GM12878 (cell line): ENCODE results near the gene VASP. TPM values are rescaled to one million over a fixed set of nuclear protein-coding genes. Genes with fewer than 3 reads are reported as not detected.

Experiments
- ASH2L ChIP-seq: fragments of 300-600, 200-600 bp; sonication (generic); IDR thresholded peaks from 2 replicates; pipeline ENCODE4 v1.6.1; 2017; ENCODE audit warnings: low read depth, mild to moderate bottlenecking, borderline replicate concordance
- CEBPZ ChIP-seq: fragments of 150-350 bp; IDR thresholded peaks from 2 replicates; pipeline ENCODE4 v1.6.1; 2016; ENCODE audit warnings: low read depth, low read length
- CHD2 ChIP-seq: IDR thresholded peaks from 2 replicates; pipeline ENCODE4 v1.6.1; 2011; ENCODE audit warnings: low read depth, low read length, improper control_type of control experiment, borderline replicate concordance
- DPF2 ChIP-seq: fragments of 450-650 bp; IDR thresholded peaks from 2 replicates; pipeline ENCODE4 v1.6.1; 2017; ENCODE audit warnings: mild to moderate bottlenecking
- EP300 ChIP-seq, 2 experiments: fragments of 150-350 bp in 1 of 2; IDR thresholded peaks; 2 replicates each; pipeline ENCODE4 v1.6.1; 2011 to 2012; ENCODE audit warnings: low read depth in 2 of 2, low read length in 2 of 2, borderline replicate concordance in 1 of 2, improper control_type of control experiment in 1 of 2, inconsistent platforms in 1 of 2; ENCODE audit not compliant: control insufficient read depth in 1 of 2
- HCFC1 ChIP-seq: fragments of 150-350 bp; IDR thresholded peaks from 2 replicates; pipeline ENCODE4 v1.6.1; 2014; ENCODE audit warnings: low read length
- HDAC6 ChIP-seq: fragments of 200-600 bp; sonication (generic); IDR thresholded peaks from one replicate; pipeline ENCODE4 v1.8.0; 2017; ENCODE audit warnings: antibody characterized with exemption; ENCODE audit not compliant: unreplicated experiment
- HDGF ChIP-seq: fragments of 450-650 bp; IDR thresholded peaks from 2 replicates; pipeline ENCODE4 v1.6.1; 2016; ENCODE audit warnings: antibody characterized with exemption
- KAT2A ChIP-seq: conservative IDR thresholded peaks from 2 replicates; pipeline ENCODE4 v1.6.1; 2011; ENCODE audit warnings: low read depth, low read length; ENCODE audit not compliant: control insufficient read depth
- MEF2A ChIP-seq: IDR thresholded peaks from 2 replicates; pipeline ENCODE4 v1.6.1; 2011; ENCODE audit warnings: low read depth, mild to moderate bottlenecking, low read length, moderate library complexity; ENCODE audit not compliant: insufficient read depth
- NR2C1 ChIP-seq: fragments of 450-650 bp; IDR thresholded peaks from 2 replicates; pipeline ENCODE4 v1.6.1; 2017; ENCODE audit warnings: antibody characterized with exemption, mild to moderate bottlenecking, moderate library complexity
- PAX5 ChIP-seq: IDR thresholded peaks from 2 replicates; pipeline ENCODE4 v1.6.1; 2011; ENCODE audit warnings: low read depth, low read length, borderline replicate concordance
- RAD21 ChIP-seq: IDR thresholded peaks from 2 replicates; pipeline ENCODE4 v1.6.1; 2011; ENCODE audit warnings: mild to moderate bottlenecking, low read depth, low read length, moderate library complexity; ENCODE audit not compliant: insufficient read depth
- RBBP5 ChIP-seq: fragments of 200-600 bp; sonication (generic); conservative IDR thresholded peaks from 2 replicates; pipeline ENCODE4 v1.6.1; 2016
- SIN3A ChIP-seq: IDR thresholded peaks from 2 replicates; pipeline ENCODE4 v1.6.1; 2012; ENCODE audit warnings: low read depth, low read length, improper control_type of control experiment
- SIX5 ChIP-seq: IDR thresholded peaks from 2 replicates; pipeline ENCODE4 v1.6.1; 2011; ENCODE audit warnings: mild to moderate bottlenecking, low read depth, low read length, moderate library complexity; ENCODE audit not compliant: severe bottlenecking
- SKIL ChIP-seq: fragments of 450-650 bp; IDR thresholded peaks from 2 replicates; pipeline ENCODE4 v1.6.1; 2017; ENCODE audit warnings: mild to moderate bottlenecking, low read depth, inconsistent platforms; ENCODE audit not compliant: poor library complexity, severe bottlenecking
- SMARCA5 ChIP-seq: fragments of 450-650 bp; IDR thresholded peaks from 2 replicates; pipeline ENCODE4 v1.6.1; 2017; ENCODE audit warnings: mild to moderate bottlenecking
- TCF7 ChIP-seq: IDR thresholded peaks from 2 replicates; pipeline ENCODE4 v1.6.1; 2014; ENCODE audit warnings: antibody characterized with exemption, borderline replicate concordance
- ZBTB11 ChIP-seq: fragments of 450-650 bp; formaldehyde crosslinking; IDR thresholded peaks from 2 replicates; pipeline ENCODE4 v1.5.0; 2022; ENCODE audit warnings: mild to moderate bottlenecking, missing genetic modification characterization
- ZNF24 ChIP-seq: fragments of 450-650 bp; IDR thresholded peaks from 2 replicates; pipeline ENCODE4 v1.6.1; 2017; ENCODE audit warnings: antibody characterized with exemption, mild to moderate bottlenecking
- polyA plus RNA-seq, 11 experiments: library from polyadenylated mRNA; depleted of rRNA in 4 of 11; unstranded in 6 of 11; stranded (reverse) in 5 of 11; fragments of >200 nt; fragmentation: Nextera tagmentation in 4 of 11; fragmentation: Illumina TruSeq in 1 of 11; extraction: Ambion mirVana in 4 of 11; extraction: Trizol in 1 of 11; gene quantifications; 1 replicate in 1 of 11; 2 replicates in 10 of 11; pipeline versions ENCODE4 v1.2.1 to v1.2.3, GENCODE V29; 2011 to 2016; ENCODE audit warnings: inconsistent platforms in 2 of 11, missing spikeins in 2 of 11, low read depth in 1 of 11
- total RNA-seq, 4 experiments: library from RNA; depleted of rRNA in 3 of 4; stranded (reverse); fragments of >200 nt in 3 of 4; fragmentation: Illumina TruSeq in 1 of 4; extraction: Trizol in 1 of 4; gene quantifications; 2 replicates each; pipeline versions ENCODE4 v1.2.1 to v1.2.3, GENCODE V29; 2013 to 2021

VASP gene
- total and polyA plus RNA-seq, 10 of the 15 experiments (the other 5 are each of a cell fraction or from before 2014, with no cell fraction given), result 19.5 to 298 (median 84.8) TPM

- TF ChIP-seq SKIL, result peak; percentile 92
- no peak for TF ChIP-seq NR2C1
- TF ChIP-seq SIX5, result no peak
- no peak; the same call in 1 of the 2 replicates for TF ChIP-seq CEBPZ
- TF ChIP-seq HDGF, result no peak
- no peak for TF ChIP-seq ASH2L
- no peak for TF ChIP-seq ZBTB11
- peak; percentile 98 for TF ChIP-seq ZNF24
- TF ChIP-seq MEF2A, result peak; percentile 56; the same call in 1 of the 2 replicates
- TF ChIP-seq TCF7, result no peak
- TF ChIP-seq DPF2, result no peak
- no peak for TF ChIP-seq HDAC6
- TF ChIP-seq PAX5, result 0 out of 2 replicates have a peak, but pooled peaks have one; percentile 17
- TF ChIP-seq SIN3A, result peak; percentile 63
- TF ChIP-seq SMARCA5, result peak; percentile 99
- TF ChIP-seq RBBP5, result no peak
- TF ChIP-seq EP300 (IDR thresholded peaks at IDR 0.05; ENCODE audit: borderline replicate concordance in 1 of 2, control insufficient read depth in 1 of 2, low read depth in 2 of 2, low read length in 2 of 2), result no peak
- no peak; the same call in 1 of the 2 replicates for TF ChIP-seq CHD2
- TF ChIP-seq HCFC1, result peak; percentile 42; the same call in 1 of the 2 replicates
- peak; percentile 89 for TF ChIP-seq RAD21
- TF ChIP-seq KAT2A, result no peak
These were observed 28.6 kb upstream of the VASP start (continued) for GRCh38 chr19:45478454-45479238.
